Right ventricle myocardium inferior (tissue), 1 donor: Measurements from ENCODE around the gene ARRDC1. TPM values are rescaled to one million over a fixed set of nuclear protein-coding genes. Genes with fewer than 3 reads are reported as not detected.
"Not testable (repeated sequence)": the region's sequence is repeated elsewhere in the genome, so short reads cannot be mapped to it uniquely, and the experiment has no call there.

Source experiments
- ATAC-seq: fragments of 200-7000 bp; cut with Tn5 transposase; one replicate; pipeline ENCODE4 v1.9.1; 2020; ENCODE audit warnings: mild to moderate bottlenecking, moderate library complexity
- DNase-seq: peaks from one replicate; pipeline ENCODE4 v3.0.0; 2021; ENCODE audit errors: missing footprints
- intact Hi-C: fragments of 100-400 bp; cut with DNase I; formaldehyde crosslinking; loops from one replicate; pipeline ENCODE4 v1.11.0; 2022
- long read RNA-seq: library from polyadenylated mRNA; unstranded; transcript quantifications from one replicate; pipeline ENCODE4 v2.0.0, GENCODE V29; 2021
- total RNA-seq: library from RNA; stranded (reverse); fragmentation: NEBNext Ultra II Directional; extraction: Animal tissue kit (Norgen Biotek cat#: 25700); gene quantifications from one replicate; pipeline ENCODE4 v1.2.1, GENCODE V29; 2021
- donor health status: DM: no; HTN: yes; CAD: no; lungs with severe emphysema.

The ARRDC1 gene
- total RNA-seq: 17.5 TPM
- long read RNA-seq, transcript ARRDC1-201 (8 exons, 1,586 nt): major isoform, 7 of 26 reads
- long read RNA-seq, partial matches to known transcripts: 6 of 26 reads
- long read RNA-seq, other reads (novel, unspliced or antisense): 13 of 26 reads

- intact Hi-C loops: loop anchor here (1.0 to 2.0 kb wide), 2 partner anchors 13 to 27 kb away; partner anchors contain the start of gene DPH7
- ATAC-seq (peak; percentile 88), DNase-seq (peak; percentile 97)
Observed at GRCh38 chr9:137605121-137606004, at the start of gene ARRDC1. ARRDC1 (plus strand) TSS chr9:137605686; CDS start chr9:137605718, 32 bp downstream.

DNA sequence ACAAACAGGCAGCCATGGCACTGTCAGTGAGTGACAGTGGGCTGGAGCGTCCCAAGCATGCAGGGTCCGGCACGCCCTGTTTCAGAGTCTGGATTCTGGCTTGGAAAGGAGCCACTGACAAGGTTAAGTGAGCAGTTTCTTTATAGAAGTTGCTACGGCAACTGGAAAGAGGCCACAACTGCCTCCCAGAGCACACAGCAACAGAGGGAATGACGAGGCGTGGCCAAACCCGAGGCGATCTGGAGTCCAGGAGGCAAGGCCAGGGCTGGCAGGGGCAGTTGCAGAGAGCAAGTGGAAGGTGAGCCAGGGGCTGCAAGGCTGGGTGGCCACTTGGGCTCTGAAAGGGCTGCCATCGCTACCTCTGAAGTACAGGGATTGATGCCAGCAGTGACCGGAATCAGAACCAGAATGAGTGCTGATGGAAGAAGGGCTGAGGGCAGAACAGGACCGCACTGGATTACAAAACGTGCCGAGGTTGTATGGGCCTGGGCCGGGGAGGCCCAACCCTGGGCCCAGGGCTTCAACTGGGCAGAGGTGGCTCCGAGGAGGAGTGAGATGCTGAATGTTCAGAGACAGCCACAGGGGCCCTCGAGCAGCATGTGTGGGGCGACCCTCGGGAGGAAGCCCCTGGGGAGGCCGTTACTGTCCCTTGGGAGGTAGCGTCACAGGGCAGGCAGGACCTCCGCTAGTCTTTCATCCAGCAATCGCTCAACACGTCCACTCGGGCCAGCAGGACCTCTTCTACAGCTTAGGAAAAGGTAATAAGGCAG lies 49.2 kb upstream of the ARRDC1 start:
- DNase-seq (no peak), ATAC-seq (peak; percentile 20)
- intact Hi-C loops: no loop called here

DNA sequence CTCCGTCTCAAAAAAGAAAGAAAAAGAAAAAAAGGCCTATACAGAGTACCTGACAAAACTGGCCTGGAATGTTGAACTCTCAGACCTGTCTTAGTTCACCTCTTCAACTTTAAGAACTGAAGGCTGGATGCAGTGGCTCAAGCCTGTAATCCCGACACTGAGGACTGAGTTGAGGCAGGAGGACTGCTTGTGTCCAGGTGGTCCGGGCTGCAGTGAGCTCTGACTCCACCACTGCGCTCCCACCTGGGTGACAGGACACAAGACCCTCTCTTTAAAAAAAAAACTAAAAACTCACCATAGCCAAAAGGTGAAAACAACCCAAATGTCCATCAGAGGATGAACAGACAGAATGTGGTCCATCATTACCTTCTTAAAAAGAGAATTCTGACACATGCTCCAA lies 47.4 kb upstream of the ARRDC1 start:
- intact Hi-C loops: no loop called here
- ATAC-seq: no peak

DNA sequence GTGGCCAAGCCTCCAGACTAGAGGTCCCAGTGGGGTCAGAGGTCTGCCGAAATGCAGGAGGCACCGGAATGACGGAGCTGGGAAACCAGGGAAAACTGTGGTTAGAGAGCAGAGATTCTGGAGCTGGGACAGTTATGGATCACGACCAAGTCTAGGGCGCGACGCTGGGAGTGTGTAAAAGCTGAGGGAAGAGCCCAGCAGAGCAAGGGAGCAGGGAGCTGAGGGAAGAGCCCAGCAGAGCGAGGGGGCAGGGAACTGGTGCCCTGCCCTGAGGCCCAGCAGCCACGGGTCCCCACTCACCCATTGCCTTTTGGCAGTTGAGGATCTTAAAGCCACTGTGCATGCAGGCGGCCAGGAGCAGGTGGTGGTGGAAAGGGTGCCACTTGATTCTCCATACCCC lies 41.4 kb upstream of the ARRDC1 start:
- intact Hi-C loops: no loop called here
- ATAC-seq: no peak
- DNase-seq: no peak

More for the DNA sequence above, 47.4 kb upstream of the ARRDC1 start:
- DNase-seq: no peak

GRCh38 chr9:137564817-137565411 lies 40.6 kb upstream of the ARRDC1 start:
- DNase-seq (no peak), ATAC-seq (no peak)
- intact Hi-C loops: no loop called here

DNA sequence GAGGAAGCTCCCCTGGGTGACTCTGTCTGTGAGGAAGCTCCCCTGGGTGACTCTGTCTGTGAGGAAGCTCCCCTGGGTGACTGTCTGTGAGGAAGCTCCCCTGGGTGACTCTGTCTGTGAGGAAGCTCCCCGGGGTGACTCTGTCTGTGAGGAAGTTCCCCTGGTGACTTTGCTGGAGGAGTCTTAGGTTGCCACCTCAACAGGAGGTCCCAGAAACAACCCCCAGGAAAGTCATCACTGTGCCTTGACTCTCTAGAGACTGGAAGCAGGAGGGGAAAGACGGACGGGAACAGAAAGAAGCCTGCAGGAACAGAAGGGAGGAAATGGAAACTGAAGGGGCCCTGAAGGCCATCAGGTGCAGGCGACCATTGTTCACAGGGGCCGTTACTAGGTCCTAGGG lies 37.0 kb upstream of the ARRDC1 start:
- DNase-seq, ATAC-seq, intact Hi-C loops: not testable (repeated sequence)

DNA sequence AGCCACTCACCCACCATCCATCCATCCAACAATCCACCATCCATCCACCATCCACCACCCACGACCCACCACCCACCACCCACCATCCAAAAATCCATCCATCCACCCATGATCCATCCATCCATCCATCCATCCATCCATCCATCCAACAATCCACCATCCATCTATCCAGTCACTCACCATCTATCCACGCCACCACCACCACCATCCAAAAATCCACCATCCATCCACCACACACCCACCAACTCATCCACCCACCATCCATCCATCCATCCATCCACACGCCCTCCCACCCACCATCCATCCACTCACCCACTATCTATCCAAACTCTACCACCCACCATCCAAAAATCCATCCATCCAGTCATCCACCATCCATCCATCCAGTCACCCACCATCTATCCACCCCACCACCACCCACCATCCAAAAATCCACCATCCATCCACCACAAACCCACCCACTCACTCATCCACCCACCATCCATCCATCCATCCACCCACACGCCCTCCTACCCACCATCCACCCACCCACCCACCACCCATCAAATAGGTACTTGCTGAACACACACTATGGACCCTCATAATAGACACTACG lies 35.8 kb upstream of the ARRDC1 start:
- ATAC-seq: no peak
- intact Hi-C loops: no loop called here
- no peak for DNase-seq

DNA sequence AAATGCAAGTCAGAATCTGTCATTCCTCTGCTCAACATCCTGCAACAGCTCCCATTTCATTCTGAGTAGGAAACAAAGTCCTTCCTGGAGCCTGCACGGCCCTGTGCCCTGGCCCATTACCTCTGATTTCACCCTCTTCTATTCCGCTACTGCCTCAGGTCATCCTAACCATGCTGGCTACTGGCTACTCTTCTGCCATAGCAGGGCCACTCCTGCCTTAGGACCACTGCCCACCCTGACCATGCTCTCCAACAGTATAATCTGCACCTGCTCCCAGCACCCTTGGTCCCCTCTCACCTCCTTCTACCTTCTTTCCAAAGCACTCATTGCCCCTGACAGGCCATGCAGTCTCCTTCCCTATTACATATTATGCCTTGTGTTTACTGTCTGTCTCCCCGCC lies 34.9 kb upstream of the ARRDC1 start:
- no peak for DNase-seq
- intact Hi-C loops: no loop called here
- no peak for ATAC-seq

DNA sequence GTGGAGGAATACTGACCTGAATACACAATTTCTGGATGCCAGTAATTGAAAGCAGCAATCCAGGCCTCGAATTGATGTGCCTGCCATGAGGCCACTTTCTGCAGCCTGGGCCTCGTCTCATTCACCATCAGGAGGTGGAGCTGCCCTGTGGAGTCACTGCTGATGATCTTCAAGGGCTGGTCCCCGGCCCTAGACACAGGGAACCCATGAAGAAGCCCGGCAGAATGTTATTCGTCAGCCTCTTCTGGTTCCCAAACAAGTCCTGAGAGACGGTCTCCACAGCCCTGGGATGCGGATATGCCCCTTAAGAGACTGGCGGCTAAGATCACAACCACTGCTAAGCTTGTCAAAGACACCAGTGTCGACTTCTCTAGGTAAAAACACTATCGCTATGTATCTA lies 31.3 kb upstream of the ARRDC1 start:
- intact Hi-C loops: no loop called here
- no peak for ATAC-seq
- DNase-seq: no peak

- ATAC-seq (no peak), DNase-seq (no peak)
- intact Hi-C loops: no loop called here
Observed at GRCh38 chr9:137575364-137575715, 30.1 kb upstream of the ARRDC1 start.

DNA sequence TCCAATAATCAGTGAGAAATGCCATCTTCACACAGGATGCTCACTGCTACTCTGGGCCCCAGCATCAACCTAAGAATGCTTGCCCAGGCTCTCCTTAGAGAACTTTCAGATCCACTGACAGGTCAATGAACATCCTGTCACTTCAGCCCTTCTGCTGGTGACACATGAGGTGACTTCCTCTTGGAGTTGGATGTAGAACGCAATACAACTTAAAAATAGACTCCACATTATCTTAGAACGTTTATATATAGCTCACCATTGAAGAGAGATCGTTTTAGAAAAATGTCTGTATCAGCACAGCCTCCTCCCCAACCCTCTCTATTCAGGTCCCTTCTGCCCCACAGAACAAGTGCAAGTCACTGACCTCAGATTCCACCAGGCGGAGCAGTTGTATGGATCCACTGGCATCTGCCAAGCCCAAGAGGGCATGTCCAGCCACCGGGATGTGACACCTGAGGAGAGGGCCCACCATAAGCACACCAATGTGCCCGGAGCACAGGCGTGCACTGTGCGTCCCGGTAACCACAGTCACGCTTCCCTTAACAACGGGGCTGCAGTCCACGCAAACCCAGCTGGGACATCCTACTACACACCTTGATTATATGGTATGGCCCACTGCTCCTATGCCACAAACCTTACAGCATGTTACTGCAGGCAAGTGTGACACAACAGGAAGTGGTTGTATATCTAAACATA lies 29.6 kb upstream of the ARRDC1 start:
- ATAC-seq (peak; percentile 57), DNase-seq (no peak)
- intact Hi-C loops: no loop called here

DNA sequence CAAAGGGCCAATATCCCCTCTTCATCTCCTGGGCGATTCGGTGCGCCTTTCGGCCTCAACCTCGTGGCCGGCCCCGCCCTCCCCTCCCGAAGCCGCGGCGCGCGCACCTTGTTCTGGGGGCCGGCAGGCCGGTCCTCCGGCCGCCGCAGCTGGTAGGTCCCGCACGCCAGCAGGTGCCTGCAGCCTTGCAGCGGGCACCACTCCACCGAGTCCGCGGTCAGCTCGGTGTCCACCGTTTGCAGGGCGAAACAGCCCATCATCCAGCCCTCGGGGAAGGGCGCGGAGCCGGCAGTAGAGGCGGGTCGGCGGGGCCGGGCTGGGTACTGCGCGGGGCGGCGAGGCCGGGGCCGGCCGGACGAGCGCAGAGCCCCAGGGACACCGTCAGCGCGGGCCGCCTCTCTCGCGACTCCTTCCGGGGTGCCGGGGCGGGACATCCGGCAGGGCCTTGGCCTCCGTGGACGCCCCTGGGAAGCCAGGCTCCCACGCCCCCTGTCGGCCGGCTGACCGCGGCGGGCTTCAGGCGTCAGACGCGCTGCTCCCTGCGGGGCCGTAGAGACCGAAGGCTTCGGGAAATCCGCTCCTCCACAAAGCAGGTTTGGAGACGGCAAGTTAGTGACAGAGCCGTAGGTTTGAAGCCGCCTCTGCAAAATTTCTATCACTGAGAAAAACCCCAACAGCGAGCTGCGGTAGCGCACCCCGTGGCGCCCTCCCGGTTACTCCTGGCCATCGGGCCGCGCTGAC lies 26.8 kb upstream of the ARRDC1 start, which contains the start of gene DPH7:
Gene DPH7 (minus strand): TSS at position 408 of the 741 bp plus-strand sequence. CDS start 148 bp downstream, at position 260.
- intact Hi-C loops: loop anchor here (2.0 kb wide), 1 partner anchor 26 kb away; the partner anchor contains the start of gene ARRDC1

DNA sequence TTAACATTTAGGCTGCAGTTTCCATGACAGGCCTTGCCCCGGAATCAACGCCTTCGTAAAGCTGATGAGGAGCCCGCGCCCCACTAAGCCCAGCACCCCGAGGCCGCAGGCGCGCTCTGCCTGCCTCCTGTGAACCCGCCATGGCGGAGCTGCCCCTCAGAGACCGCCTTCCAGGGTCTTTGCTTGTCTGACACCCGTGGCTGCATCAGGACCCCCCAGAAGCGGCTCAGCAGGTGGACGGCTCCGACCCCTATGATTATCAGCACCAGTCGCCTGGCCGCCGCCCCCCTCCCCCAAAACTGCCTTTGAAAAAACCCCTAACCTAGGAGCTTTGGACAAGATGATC lies 26.3 kb upstream of the ARRDC1 start:
- peak; percentile 27 for ATAC-seq
- intact Hi-C loops: loop anchor here (2.0 kb wide), 1 partner anchor 26 kb away; the partner anchor contains the start of gene ARRDC1
- no peak for DNase-seq

More for the DNA sequence above, 26.8 kb upstream of the ARRDC1 start, which contains the start of gene DPH7:
- DNase-seq: peak; percentile 99
- ATAC-seq: peak; percentile 94

DNA sequence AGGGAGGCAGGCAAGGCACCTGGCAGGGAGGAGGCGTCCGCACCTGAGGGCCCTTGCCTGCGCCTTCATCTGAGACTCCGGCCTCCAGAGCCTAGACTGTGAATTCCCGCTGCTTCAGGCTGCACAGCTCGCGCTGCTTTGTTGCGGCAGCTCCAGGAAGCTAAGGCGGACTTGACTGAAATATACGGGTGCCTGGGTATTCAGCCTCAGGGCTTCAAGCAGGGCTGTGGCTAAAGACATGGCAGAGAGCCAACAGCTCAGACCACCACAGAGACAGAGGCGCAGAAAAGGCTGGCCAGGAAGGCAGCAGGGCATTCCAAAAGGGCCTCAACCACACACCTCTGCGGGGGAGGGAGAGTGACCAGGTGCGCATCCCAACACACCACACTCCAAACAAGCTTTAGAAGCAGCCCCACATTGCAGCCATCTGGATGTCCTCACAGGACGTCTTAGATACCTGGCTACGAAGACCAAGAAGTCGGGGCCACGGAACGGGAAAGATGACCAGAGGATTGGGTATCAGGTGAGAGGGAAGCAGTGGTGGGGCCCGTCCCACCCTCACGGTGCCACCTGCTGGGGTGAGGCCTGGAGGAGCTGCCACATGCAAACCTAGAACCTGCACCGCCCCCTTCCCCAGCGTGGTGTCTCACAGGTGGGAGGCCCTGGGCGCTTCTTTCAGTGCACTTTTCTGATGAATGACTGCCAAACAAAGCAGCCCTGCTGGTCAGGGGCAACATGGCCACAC lies 25.1 kb upstream of the ARRDC1 start:
- DNase-seq: no peak
- no peak for ATAC-seq
- intact Hi-C loops: no loop called here

- intact Hi-C loops: no loop called here
- no peak for ATAC-seq
- no peak for DNase-seq
Observed at GRCh38 chr9:137580954-137581322, 24.5 kb upstream of the ARRDC1 start.

DNA sequence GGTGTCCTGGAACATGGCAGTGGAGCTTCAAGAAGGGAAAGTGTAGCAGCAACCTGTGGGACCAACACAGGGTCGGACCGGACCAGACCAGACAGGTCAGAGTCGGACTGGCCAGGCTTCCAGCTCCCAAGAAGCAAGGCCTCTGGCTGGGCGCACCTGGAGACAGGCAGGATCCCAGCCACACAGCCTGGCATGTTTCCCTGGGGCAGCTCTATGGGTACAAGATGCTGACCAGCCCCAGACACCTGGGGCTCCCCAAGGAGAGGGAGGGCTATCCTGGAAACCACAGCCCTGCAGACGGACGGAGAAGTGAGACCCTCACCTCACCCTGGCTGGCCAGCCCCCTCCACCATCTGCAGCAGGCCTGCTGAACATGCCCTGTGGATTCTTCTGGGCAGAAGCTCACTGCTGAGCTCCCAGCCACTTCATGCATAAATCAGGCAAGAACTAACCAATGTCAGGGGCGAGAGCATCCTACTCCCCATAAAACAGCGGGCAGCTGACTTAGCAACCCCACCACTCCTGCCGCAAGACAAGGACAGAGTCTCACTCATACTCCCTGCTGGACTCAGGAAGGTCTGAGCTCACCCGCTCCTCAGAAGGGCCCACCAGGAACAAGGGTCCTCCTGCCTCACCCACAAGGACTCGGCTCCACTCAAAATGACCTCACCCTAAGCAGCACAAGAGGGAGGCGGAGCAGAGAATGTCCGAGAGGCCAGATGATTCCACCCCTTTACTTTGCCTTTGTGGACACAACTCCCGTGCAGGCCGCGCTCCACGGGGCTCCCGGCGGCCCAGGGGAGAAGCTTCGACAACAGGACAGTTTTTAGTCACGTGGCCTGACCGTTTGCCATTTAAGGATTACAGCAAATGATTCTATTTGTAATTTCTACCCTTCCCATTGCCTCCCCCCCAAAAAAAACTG lies 23.9 kb upstream of the ARRDC1 start:
- ATAC-seq: no peak
- intact Hi-C loops: no loop called here
- no peak for DNase-seq
